Coronary artery (tissue), 2 donors: Measurements from ENCODE around the gene ATP6V0B.
A peak's percentile ranks its signal among the peaks of the same experiment; 100 is the strongest.

ENCODE experiments used
- DNase-seq: peaks from one replicate; pipeline ENCODE4 v3.0.0-alpha.2; 2017; ENCODE audit warnings: low spot score
- H3K27ac ChIP-seq, 2 donors: fragments of 200-600 bp; sonication (generic); one replicate each; pipeline ENCODE4 v1.5.1; 2016 to 2019
- H3K4me3 ChIP-seq: fragments of 200-600 bp; sonication (generic); 2 replicates; pipeline ENCODE4 v1.5.1; 2016; ENCODE audit warnings: mild to moderate bottlenecking, moderate library complexity
- TF ChIP-seq, protein P1 (sequence below): fragments of 200-600 bp; sonication (generic); IDR thresholded peaks from one replicate; pipeline ENCODE4 v1.5.1; 2019; ENCODE audit warnings: antibody characterized with exemption

Gene ATP6V0B

DNA sequence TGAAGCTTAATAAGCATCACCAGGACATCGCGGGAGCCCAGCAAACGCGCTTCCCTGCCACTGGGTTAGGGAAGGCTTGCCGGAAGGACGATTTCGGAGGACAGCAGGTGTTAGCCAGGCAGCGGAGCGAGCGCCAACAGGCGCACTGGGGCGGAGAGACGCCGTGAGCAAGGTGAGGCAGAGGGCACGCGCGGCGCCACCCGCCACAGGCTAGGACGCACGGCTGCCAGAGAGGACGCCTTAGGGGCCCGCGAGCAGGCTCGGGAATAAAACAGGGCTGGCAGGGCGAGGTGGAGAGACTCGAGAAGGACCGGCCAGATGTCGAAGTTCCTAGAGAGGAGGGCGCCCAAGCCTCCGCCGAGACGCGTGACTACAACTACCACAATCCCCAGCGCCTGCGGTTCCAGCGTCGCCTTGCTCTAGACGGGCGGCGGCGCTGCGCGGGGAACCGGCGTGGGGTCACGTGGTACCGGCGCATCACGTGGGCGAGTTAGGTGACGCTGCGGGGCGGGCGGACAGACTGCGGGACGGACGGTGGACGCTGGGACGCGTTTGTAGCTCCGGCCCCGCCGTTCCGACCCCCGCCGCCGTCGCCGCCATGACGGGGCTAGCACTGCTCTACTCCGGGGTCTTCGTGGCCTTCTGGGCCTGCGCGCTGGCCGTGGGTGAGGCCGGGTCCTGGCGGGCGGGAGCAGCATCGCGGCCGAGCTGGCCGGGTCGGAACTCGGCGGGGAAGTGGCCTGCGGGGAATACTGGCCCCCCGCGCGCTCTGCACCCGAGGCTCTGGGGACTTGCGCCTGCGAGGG, at the start of gene ATP6V0B:
Gene ATP6V0B (plus strand): TSS at position 518 of the 806 bp plus-strand sequence. CDS start 81 bp downstream, at position 599.
- peak within 1 kb of the TSS; percentile 84 to 94 for H3K27ac ChIP-seq

DNA sequence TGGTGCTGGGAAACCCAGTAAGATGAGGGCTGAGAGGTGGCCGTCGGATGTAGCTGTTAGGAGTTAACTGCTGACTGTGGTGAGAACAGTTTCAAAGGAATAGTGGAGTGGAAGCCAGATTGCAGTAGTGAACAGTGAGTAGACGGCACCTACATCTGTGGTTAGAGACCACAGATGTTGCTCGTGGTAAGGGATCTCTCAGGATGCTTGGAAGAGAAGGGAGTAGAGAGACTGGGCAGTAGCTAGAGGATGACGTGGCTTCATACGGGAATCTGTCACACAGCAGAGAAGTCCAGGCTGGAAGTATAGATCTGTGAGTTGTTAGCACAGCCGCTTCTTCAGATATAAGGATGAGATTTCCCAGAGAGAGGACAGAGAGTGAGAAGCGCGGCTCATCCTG, 48.9 kb upstream of the ATP6V0B start:
- no peak overlapping the region for H3K27ac ChIP-seq
- DNase-seq: no peak
- no peak overlapping the region for H3K4me3 ChIP-seq
- TF ChIP-seq, protein P1, sequence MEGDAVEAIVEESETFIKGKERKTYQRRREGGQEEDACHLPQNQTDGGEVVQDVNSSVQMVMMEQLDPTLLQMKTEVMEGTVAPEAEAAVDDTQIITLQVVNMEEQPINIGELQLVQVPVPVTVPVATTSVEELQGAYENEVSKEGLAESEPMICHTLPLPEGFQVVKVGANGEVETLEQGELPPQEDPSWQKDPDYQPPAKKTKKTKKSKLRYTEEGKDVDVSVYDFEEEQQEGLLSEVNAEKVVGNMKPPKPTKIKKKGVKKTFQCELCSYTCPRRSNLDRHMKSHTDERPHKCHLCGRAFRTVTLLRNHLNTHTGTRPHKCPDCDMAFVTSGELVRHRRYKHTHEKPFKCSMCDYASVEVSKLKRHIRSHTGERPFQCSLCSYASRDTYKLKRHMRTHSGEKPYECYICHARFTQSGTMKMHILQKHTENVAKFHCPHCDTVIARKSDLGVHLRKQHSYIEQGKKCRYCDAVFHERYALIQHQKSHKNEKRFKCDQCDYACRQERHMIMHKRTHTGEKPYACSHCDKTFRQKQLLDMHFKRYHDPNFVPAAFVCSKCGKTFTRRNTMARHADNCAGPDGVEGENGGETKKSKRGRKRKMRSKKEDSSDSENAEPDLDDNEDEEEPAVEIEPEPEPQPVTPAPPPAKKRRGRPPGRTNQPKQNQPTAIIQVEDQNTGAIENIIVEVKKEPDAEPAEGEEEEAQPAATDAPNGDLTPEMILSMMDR: no peak

More for the DNA sequence above, at the start of gene ATP6V0B:
- TF ChIP-seq, protein P1: no peak
- peak within 1 kb of the TSS; percentile 95 for H3K4me3 ChIP-seq
- peak; percentile 96 for DNase-seq

DNA sequence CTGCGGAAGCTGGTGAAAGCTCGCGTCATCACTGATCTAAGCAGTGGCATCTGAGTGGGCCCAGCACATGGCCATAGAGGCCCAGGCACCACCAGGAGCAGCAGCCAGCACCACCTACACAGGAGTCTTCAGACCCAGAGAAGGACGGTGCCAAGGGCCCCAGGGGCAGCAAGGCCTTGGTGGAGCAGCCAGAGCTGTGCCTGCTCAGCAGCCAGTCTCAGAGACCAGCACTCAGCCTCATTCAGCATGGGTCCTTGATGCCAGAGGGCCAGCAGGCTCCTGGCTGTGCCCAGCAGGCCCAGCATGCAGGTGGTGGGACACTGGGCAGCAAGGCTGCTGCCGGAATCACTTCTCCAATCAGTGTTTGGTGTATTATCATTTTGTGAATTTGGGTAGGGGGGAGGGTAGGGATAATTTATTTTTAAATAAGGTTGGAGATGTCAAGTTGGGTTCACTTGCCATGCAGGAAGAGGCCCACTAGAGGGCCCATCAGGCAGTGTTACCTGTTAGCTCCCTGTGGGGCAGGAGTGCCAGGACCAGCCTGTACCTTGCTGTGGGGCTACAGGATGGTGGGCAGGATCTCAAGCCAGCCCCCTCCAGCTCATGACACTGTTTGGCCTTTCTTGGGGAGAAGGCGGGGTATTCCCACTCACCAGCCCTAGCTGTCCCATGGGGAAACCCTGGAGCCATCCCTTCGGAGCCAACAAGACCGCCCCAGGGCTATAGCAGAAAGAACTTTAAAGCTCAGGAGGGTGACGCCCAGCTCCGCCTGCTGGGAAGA, 44.4 kb upstream of the ATP6V0B start:
- no peak overlapping the region for H3K4me3 ChIP-seq
- TF ChIP-seq, protein P1: no peak
- H3K27ac ChIP-seq: no peak overlapping the region
- DNase-seq: no peak

DNA sequence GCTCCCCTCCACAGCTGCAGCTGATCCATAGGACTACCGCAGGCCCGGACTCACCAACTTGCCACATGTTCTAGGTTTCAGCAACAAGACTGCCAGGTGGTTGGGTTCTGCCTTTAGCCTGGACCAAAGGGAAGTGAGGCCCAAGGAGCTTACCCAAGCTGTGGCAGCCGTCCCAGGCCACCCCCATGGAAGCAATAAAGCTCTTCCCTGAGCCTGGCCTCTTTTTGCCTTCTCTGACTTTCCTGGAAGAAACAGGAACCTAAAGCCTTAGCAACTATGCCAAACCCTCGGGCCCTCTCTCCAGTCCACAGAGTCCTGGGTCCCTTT, 43.8 kb upstream of the ATP6V0B start:
- no peak for DNase-seq
- no peak overlapping the region for H3K4me3 ChIP-seq
- no peak overlapping the region for H3K27ac ChIP-seq
- TF ChIP-seq, protein P1: no peak

DNA sequence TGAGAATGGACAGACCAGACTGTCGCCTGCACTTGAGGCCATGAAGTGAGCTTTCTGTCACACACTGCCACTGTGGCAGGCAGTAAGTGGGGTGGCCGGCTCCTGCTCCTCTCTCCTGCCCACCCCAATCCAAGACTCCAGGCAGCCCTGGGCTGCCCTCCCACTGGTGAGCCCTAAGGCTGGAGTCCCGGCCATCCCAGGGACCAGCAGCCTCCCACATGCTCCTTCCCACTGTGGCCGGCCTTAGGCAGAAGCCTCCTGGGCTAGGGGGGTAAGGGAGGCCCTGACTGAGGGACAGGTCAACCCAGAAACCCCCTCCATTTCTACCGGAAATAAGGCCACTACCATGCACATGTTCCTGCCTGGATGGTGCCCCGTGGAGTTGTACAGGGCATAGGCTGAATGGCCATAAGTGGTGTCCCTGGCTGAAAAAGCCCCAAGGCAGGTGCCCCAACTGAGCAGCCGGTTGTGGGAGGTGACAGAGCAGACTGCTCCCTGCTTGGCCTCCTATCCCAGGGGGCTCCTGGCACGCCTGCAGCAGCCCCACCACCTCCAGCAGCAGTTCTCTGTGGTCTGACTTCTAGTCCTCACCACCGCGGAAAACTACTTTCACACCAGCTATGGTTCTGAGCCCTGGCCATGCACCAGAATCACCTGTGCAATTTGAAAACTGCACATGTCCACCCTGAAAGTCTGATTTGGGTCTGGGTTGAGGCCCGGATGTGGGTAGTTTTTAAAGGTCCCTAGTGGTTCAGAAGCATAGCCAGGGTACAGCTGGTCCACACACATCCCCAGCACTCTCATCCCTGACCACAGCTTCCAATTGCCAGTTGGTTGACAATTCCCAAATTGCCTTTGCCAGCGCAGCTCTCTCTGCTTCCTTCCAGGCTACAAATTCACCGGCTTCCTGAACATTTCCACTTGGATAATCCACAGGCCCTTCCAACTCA, 42.8 kb upstream of the ATP6V0B start:
- DNase-seq: no peak
- TF ChIP-seq, protein P1: no peak
- no peak overlapping the region for H3K4me3 ChIP-seq
- no peak overlapping the region for H3K27ac ChIP-seq

DNA sequence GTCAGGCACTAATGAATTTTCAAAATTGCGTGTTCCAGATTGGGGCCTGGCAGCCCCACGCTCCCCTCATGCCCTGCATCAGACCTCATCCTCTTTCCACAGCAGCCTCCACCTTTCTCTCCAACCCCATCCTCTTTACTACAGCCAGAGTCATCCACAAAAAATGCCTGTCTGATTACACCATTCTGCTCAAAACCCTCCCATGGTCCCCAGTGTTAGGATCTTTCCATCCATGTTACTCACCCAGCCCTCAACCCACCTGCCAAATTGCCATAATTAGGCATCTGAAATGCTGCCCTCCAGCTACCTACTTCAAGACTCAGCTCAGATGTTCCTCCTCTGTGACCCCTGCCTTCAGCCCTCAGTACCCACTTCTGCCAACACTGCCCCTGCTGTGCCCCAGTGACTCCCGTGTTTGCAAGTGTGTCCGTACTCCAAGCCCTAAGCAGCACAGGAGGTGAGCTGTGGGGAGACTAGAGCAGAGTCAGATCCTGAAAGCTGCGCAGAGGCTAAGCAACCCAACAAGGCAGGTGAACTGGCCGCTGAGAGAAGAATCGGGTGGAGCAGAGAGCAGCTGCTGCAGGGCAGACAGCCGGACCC, 41.9 kb upstream of the ATP6V0B start:
- H3K27ac ChIP-seq: peak overlapping the region in 1 of 2 donors; percentile 33
- no peak for DNase-seq
- peak overlapping the region; percentile 63 for H3K4me3 ChIP-seq
- TF ChIP-seq, protein P1: no peak
